GM12878 (cell line): ENCODE data around the gene KDSR. TPM values are rescaled to one million over a fixed set of nuclear protein-coding genes. Genes with fewer than 3 reads are reported as not detected.

Source experiments
- ATAC-seq: fragments of 200-7000 bp; cut with Tn5 transposase; 3 replicates; pipeline ENCODE4 v1.9.1; 2020; ENCODE audit warnings: mild to moderate bottlenecking, moderate library complexity
- BruUV-seq: library from RNA; stranded (reverse); fragments of 400-500 nt; replicated peaks from 2 replicates; lab custom pipeline; 2021; lab: Mats Ljungman, UMichigan
- CTCF ChIA-PET: fragments of 300-600 bp; sonication (Branson Sonifier 250); formaldehyde crosslinking; extraction: SDS; loops from one replicate; lab custom pipeline; 2021; ENCODE audit warnings: inconsistent platforms; lab: Yijun Ruan, JAX
- POLR2A ChIA-PET: fragments of 350-600 bp; formaldehyde crosslinking; extraction: SDS; loops from one replicate; lab custom pipeline; 2021; ENCODE audit warnings: inconsistent platforms; lab: Charles Lee
- RAD21 ChIA-PET: fragments of 300-600 bp; sonication (Branson Sonifier 250); formaldehyde crosslinking; loops from one replicate; lab custom pipeline; 2023; ENCODE audit warnings: antibody characterized with exemption; ENCODE audit not compliant: unreplicated experiment; lab: Charles Lee
- SMC1A ChIA-PET: fragments of 300-600 bp; sonication (Branson Sonifier 250); formaldehyde crosslinking; loops from one replicate; lab custom pipeline; 2023; ENCODE audit not compliant: unreplicated experiment, uncharacterized antibody; lab: Charles Lee
- DNase-seq: peaks from one replicate; pipeline ENCODE4 v3.0.0-alpha.2; 2011; ENCODE audit warnings: low read depth, low spot score
- FAIRE-seq: peaks from 3 replicates; lab custom pipeline; 2011; peaks lifted over from hg19 to GRCh38; lab: Jason Lieb, UNC
- H2AFZ ChIP-seq: 2 replicates; pipeline ENCODE4 v1.6.0; 2011; ENCODE audit warnings: low read depth, low read length, control low read depth; ENCODE audit not compliant: control insufficient read depth
- H3K27ac ChIP-seq: 2 replicates; pipeline ENCODE4 v1.5.1; 2011; ENCODE audit warnings: control low read depth; ENCODE audit not compliant: control insufficient read depth, insufficient read depth
- H3K27me3 ChIP-seq, 2 experiments: replicated peaks in 1 of 2; 2 replicates each; pipeline versions ENCODE4 v1.6.0 to v1.6.1; 2011; ENCODE audit warnings: low read length in 1 of 2; ENCODE audit not compliant: control insufficient read depth in 2 of 2, insufficient read depth in 2 of 2
- H3K36me3 ChIP-seq, 2 experiments: 2 replicates each; pipeline ENCODE4 v1.5.1; 2011; ENCODE audit warnings: low read length in 1 of 2; ENCODE audit not compliant: control insufficient read depth in 2 of 2, insufficient read depth in 2 of 2
- H3K4me1 ChIP-seq: 2 replicates; pipeline ENCODE4 v1.6.1; 2011; ENCODE audit warnings: mild to moderate bottlenecking, low read length, moderate library complexity, mixed read lengths; ENCODE audit not compliant: control insufficient read depth, insufficient read depth
- H3K4me2 ChIP-seq: 2 replicates; pipeline ENCODE4 v1.6.0; 2011; ENCODE audit warnings: control low read depth; ENCODE audit not compliant: control insufficient read depth, insufficient read depth
- H3K4me3 ChIP-seq: fragments of 200-600 bp; sonication (generic); 2 replicates; pipeline ENCODE4 v1.5.1; 2016
- H3K79me2 ChIP-seq: 2 replicates; pipeline ENCODE4 v1.6.0; 2011; ENCODE audit warnings: low read length; ENCODE audit not compliant: control insufficient read depth, insufficient read depth
- H3K9ac ChIP-seq: 2 replicates; pipeline ENCODE4 v1.8.0; 2011; ENCODE audit warnings: low read length, control low read depth, mixed read lengths; ENCODE audit not compliant: control insufficient read depth, insufficient read depth
- H3K9me3 ChIP-seq: replicated peaks from 3 replicates; pipeline ENCODE4 v1.5.1; 2011; ENCODE audit warnings: mild to moderate bottlenecking, low read length; ENCODE audit not compliant: control insufficient read depth, insufficient read depth
- H4K20me1 ChIP-seq: 2 replicates; pipeline ENCODE4 v1.6.0; 2011; ENCODE audit not compliant: control insufficient read depth, insufficient read depth
- ESRRA ChIP-seq: IDR thresholded peaks from 2 replicates; pipeline ENCODE4 v1.6.1; 2012; ENCODE audit warnings: mild to moderate bottlenecking, low read length, improper control_type of control experiment
- IRF5 ChIP-seq: fragments of 450-650 bp; IDR thresholded peaks from 2 replicates; pipeline ENCODE4 v1.6.1; 2017; ENCODE audit warnings: borderline replicate concordance
- MTA3 ChIP-seq: IDR thresholded peaks from 2 replicates; pipeline ENCODE4 v1.6.1; 2012; ENCODE audit warnings: low read length, inconsistent platforms, borderline replicate concordance
- SMC3 ChIP-seq: IDR thresholded peaks from 2 replicates; pipeline ENCODE4 v1.6.1; 2011; ENCODE audit warnings: low read length, improper control_type of control experiment, borderline replicate concordance
- ZNF622 ChIP-seq: fragments of 450-650 bp; IDR thresholded peaks from 2 replicates; pipeline ENCODE4 v1.6.1; 2017; ENCODE audit warnings: mild to moderate bottlenecking, inconsistent platforms
- WGBS: methylation state at CpG from one replicate; pipeline ENCODE4 v1.1.6; 2016; ENCODE audit warnings: low lambda C conversion rate; ENCODE audit not compliant: insufficient replicate concordance, insufficient coverage; ENCODE audit errors: missing lambda C conversion rate; 5-methylcytosine and 5-hydroxymethylcytosine counted together
- in situ Hi-C: fragments of 300-500 bp; cut with MboI; formaldehyde crosslinking; loops from 9 replicates; pipeline ENCODE4 v1.14.3; 2018; ENCODE audit warnings: mixed read lengths
- intact Hi-C: fragments of 100-400 bp; cut with micrococcal nuclease; formaldehyde crosslinking; loops from one replicate; pipeline ENCODE4 v1.14.2; 2022; ENCODE audit not compliant: unreplicated experiment
- polyA plus RNA-seq, 11 experiments: library from polyadenylated mRNA; depleted of rRNA in 4 of 11; unstranded in 6 of 11; stranded (reverse) in 5 of 11; fragments of >200 nt; fragmentation: Nextera tagmentation in 4 of 11; fragmentation: Illumina TruSeq in 1 of 11; extraction: Ambion mirVana in 4 of 11; extraction: Trizol in 1 of 11; gene quantifications; 1 replicate in 1 of 11; 2 replicates in 10 of 11; pipeline versions ENCODE4 v1.2.1 to v1.2.3, GENCODE V29; 2011 to 2016; ENCODE audit warnings: inconsistent platforms in 2 of 11, missing spikeins in 2 of 11, low read depth in 1 of 11
- total RNA-seq, 4 experiments: library from RNA; depleted of rRNA in 3 of 4; stranded (reverse); fragments of >200 nt in 3 of 4; fragmentation: Illumina TruSeq in 1 of 4; extraction: Trizol in 1 of 4; gene quantifications; 2 replicates each; pipeline versions ENCODE4 v1.2.1 to v1.2.3, GENCODE V29; 2013 to 2021

Gene KDSR
- total and polyA plus RNA-seq, 10 of the 15 experiments (the other 5 are each of a cell fraction or from before 2014, with no cell fraction given), result 5.2 to 25.9 (median 14.3) TPM

GRCh38 chr18:63397349-63397748, 30.3 kb upstream of the KDSR start (continued):
- TF ChIP-seq IRF5 (no peak), SMC3 (no peak), MTA3 (no peak), ESRRA (no peak)

GRCh38 chr18:63395503-63395902, 28.5 kb upstream of the KDSR start:
- Histone ChIP-seq H3K36me3 (peaks cover 1 to 34% of the 10 kb centered on the region in 2 experiments), H3K27me3 (no peaks in the 10 kb centered on the region), H4K20me1 (no peaks in the 10 kb centered on the region), H3K4me2 (no peak overlapping the region), H3K9ac (no peak overlapping the region), H3K27ac (no peak overlapping the region), H2AFZ (no peak overlapping the region), H3K4me3 (no peak overlapping the region), H3K9me3 (no peaks in the 10 kb centered on the region), H3K4me1 (no peaks in the 10 kb centered on the region), H3K79me2 (no peaks in the 10 kb centered on the region)
- no TSS peak for BruUV-seq
- CTCF ChIA-PET, result interaction anchor here (0.7 to 1.2 kb wide), 3 partner anchors 29 to 442 kb away, joined by 3 to 7 read pairs (median 3); no protein-coding TSS in a partner anchor
- DNase-seq, result no peak
- FAIRE-seq, result no peak
- SMC1A ChIA-PET, result interaction anchor here (0.8 to 1.9 kb wide), 6 partner anchors 11 to 32 kb away, joined by 3 to 5 read pairs (median 4); no protein-coding TSS in a partner anchor
- no peak for TF ChIP-seq ZNF622
- TF ChIP-seq MTA3, result no peak
- in situ Hi-C loops, result no loop called here
- POLR2A ChIA-PET, result interaction anchor here (1.5 kb wide), 1 partner anchor 12 kb away, joined by 3 read pairs; no protein-coding TSS in a partner anchor
- no peak for ATAC-seq
- RAD21 ChIA-PET, result no interaction called here
- intact Hi-C loops, result no loop called here
- WGBS, result 54% methylated on average over 1 of the region's 1 CpG
